Central memory CD8-positive, alpha-beta T cell (primary cell): ENCODE measurements around the gene RNU6-7.

Experiments
- ATAC-seq: fragments of 150-1000 bp; cut with Tn5 transposase; replicated peaks from 2 replicates; pipeline ENCODE4 v1.10.0; 2022; ENCODE audit warnings: mild to moderate bottlenecking, moderate FRiP score, moderate number of reproducible peaks; ENCODE audit not compliant: poor library complexity, severe bottlenecking; ENCODE audit errors: extremely low read depth
- DNase-seq, 2 donors: peaks; one replicate each; pipeline ENCODE4 v3.0.0; 2021; ENCODE audit warnings: low spot score in 2 of 2
- H3K27ac Mint-ChIP-seq: one replicate; pipeline ENCODE4 v1.8.0; 2022; ENCODE audit warnings: low read depth, mild to moderate bottlenecking, moderate library complexity, mixed read lengths
- H3K27me3 Mint-ChIP-seq: one replicate; pipeline ENCODE4 v1.8.0; 2022; ENCODE audit warnings: mixed read lengths
- H3K36me3 Mint-ChIP-seq: one replicate; pipeline ENCODE4 v1.8.0; 2022; ENCODE audit warnings: mild to moderate bottlenecking, moderate library complexity, mixed read lengths; ENCODE audit not compliant: insufficient read depth
- H3K4me1 Mint-ChIP-seq: one replicate; pipeline ENCODE4 v1.8.0; 2022; ENCODE audit warnings: mixed read lengths
- H3K4me3 Mint-ChIP-seq: one replicate; pipeline ENCODE4 v1.8.0; 2022; ENCODE audit warnings: mild to moderate bottlenecking, moderate library complexity, mixed read lengths
- H3K9me3 Mint-ChIP-seq: one replicate; pipeline ENCODE4 v1.8.0; 2022; ENCODE audit warnings: mixed read lengths

Gene RNU6-7

DNA sequence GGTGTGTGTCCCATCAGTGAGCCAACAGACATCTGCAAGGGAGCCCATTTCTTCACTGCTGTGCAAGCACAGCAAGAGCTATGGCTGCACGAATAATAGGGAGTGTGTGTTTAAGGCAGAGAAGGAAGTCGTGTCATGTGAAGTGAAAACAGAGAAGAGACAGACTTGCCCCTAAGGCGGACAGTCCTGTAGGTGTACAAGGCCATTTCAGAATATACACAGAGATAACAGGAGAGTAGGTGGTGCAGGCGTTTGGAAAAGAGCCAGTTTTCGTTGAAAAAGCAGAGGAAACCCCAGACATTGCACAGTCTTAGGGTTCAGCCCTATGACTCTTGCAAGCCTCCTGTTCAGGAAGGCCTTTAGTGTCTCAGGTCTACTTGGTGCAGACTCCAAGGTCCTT is 47.5 kb downstream of the RNU6-7 start:
- H3K27me3 Mint-ChIP-seq = no peaks in the 10 kb centered on the region
- no peaks in the 10 kb centered on the region for H3K9me3 Mint-ChIP-seq
- no peaks in the 10 kb centered on the region for H3K4me1 Mint-ChIP-seq
- DNase-seq (no peak), ATAC-seq (no peak)
- no peak overlapping the region for H3K4me3 Mint-ChIP-seq
- H3K27ac Mint-ChIP-seq = no peak overlapping the region
- H3K36me3 Mint-ChIP-seq = no peaks in the 10 kb centered on the region

DNA sequence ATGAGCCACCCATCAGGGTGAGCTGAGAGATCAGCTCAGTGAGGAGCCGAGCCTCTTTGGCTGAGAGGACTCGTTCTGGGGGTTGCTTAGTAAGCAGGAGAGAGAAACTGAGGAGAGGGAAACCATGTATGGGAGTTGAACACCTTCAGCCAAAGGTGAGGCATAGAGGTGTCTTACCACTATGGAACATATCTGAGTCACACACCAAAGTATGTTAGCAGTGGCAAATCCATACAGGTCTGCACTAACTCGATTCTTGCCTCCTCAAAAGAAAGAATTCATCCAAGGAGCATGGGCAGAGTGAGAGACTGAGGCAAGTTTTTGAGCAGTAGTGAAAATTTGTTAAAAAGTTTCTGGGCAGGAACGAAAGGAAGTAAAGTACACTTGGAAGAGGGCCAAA is 47.9 kb downstream of the RNU6-7 start:
- H3K36me3 Mint-ChIP-seq = no peaks in the 10 kb centered on the region
- no peaks in the 10 kb centered on the region for H3K9me3 Mint-ChIP-seq
- H3K4me3 Mint-ChIP-seq = no peak overlapping the region
- H3K27me3 Mint-ChIP-seq = no peaks in the 10 kb centered on the region
- H3K27ac Mint-ChIP-seq = no peak overlapping the region
- H3K4me1 Mint-ChIP-seq = no peaks in the 10 kb centered on the region
- no peak for ATAC-seq
- DNase-seq = no peak

DNA sequence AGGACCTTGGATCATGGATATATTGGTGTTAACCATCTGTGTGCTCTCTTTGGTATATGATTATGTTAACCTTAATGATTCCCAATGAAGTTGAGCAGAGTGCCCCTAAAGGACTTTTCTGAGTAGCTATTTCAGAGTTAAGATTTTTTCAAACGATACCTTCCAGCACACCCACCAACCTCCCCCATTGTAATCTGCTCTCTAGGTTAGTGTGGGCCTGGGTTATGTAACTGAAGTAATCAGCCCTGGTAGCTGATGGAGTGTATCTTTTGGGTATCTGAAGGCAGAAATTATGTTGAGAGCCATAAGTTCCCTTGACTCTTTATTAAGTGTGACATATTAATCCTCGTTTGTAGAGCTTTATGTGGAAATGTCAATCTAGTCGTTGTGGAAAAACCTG is 48.8 kb downstream of the RNU6-7 start:
- no peak for DNase-seq
- Mint-ChIP-seq H3K27me3 (no peaks in the 10 kb centered on the region), H3K4me1 (no peaks in the 10 kb centered on the region), H3K4me3 (no peak overlapping the region), H3K9me3 (no peaks in the 10 kb centered on the region), H3K27ac (no peak overlapping the region), H3K36me3 (no peaks in the 10 kb centered on the region)
- no peak for ATAC-seq

DNA sequence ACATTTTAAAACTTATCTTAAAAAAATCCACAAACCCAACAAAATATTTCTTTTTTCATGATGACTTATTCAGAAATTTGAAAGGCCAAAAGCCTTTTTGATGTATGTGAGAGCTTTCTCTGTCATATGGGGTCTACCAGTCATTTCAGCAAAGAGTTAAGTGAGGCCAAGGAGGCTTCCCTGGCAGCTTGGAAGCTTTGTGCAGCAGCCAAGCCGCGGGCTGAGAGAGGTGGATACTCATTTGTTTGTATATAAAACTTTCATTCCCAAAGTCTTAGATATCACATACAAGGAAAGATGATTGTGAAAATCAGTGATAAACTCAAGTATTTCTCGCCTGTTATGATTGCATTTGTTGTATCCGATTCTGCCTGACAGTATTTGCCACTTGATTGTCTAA is 49.7 kb downstream of the RNU6-7 start:
- Mint-ChIP-seq H3K4me3 (no peak overlapping the region), H3K9me3 (no peaks in the 10 kb centered on the region), H3K4me1 (no peaks in the 10 kb centered on the region), H3K27ac (no peak overlapping the region), H3K27me3 (no peaks in the 10 kb centered on the region), H3K36me3 (no peaks in the 10 kb centered on the region)
- ATAC-seq = no peak
- DNase-seq = no peak
